K562 (cell line): ENCODE measurements around the gene LRRC8A.

Source experiments
- ARHGAP35 ChIP-seq: fragments of 450-650 bp; IDR thresholded peaks from 2 replicates; pipeline ENCODE4 v1.6.1; 2018; ENCODE audit not compliant: partially characterized antibody
- BMI1 ChIP-seq: fragments of 150-350 bp; IDR thresholded peaks from 2 replicates; pipeline ENCODE4 v1.6.1; 2014; ENCODE audit warnings: low read length
- CC2D1A ChIP-seq: fragments of 450-650 bp; IDR thresholded peaks from 2 replicates; pipeline ENCODE4 v1.6.1; 2017; ENCODE audit warnings: mild to moderate bottlenecking
- HDAC3 ChIP-seq: fragments of 450-650 bp; IDR thresholded peaks from 2 replicates; pipeline ENCODE4 v1.6.1; 2018; ENCODE audit warnings: borderline replicate concordance, mild to moderate bottlenecking, moderate library complexity; ENCODE audit not compliant: partially characterized antibody
- LCOR ChIP-seq: sonication (generic); formaldehyde crosslinking; IDR thresholded peaks from 2 replicates; pipeline ENCODE4 v1.8.0; 2022; ENCODE audit warnings: mild to moderate bottlenecking, missing genetic modification reagents
- RAD21 ChIP-seq, 2 experiments: fragments of 250-450 bp in 1 of 2; fragments of 450-650 bp in 1 of 2; sonication (Bioruptor Pico) in 1 of 2; formaldehyde crosslinking in 1 of 2; IDR thresholded peaks in 1 of 2; conservative IDR thresholded peaks in 1 of 2; 2 replicates each; pipeline versions ENCODE4 v1.4.0 to v1.8.0; 2020 to 2022; ENCODE audit warnings: mild to moderate bottlenecking in 2 of 2, moderate library complexity in 1 of 2
- SAFB2 ChIP-seq: fragments of 200-400 bp; formaldehyde crosslinking; IDR thresholded peaks from 2 replicates; pipeline ENCODE4 v1.6.1; 2018; ENCODE audit warnings: borderline replicate concordance, low read length, low read depth, moderate library complexity; ENCODE audit not compliant: severe bottlenecking
- ZNF224 ChIP-seq: sonication (generic); formaldehyde crosslinking; IDR thresholded peaks from 2 replicates; pipeline ENCODE4 v1.8.0; 2022; ENCODE audit warnings: mild to moderate bottlenecking, missing genetic modification reagents
- ZNF232 ChIP-seq: sonication (generic); formaldehyde crosslinking; IDR thresholded peaks from 2 replicates; pipeline ENCODE4 v1.8.0; 2022; ENCODE audit warnings: mild to moderate bottlenecking, missing genetic modification reagents
- TF ChIP-seq, protein P1 (sequence below): fragments of 450-650 bp; formaldehyde crosslinking; IDR thresholded peaks from 2 replicates; pipeline ENCODE4 v1.4.0; 2020; ENCODE audit warnings: mild to moderate bottlenecking
- TF ChIP-seq, protein P2 (sequence below): fragments of 250-450 bp; sonication (Bioruptor Pico); IDR thresholded peaks from 2 replicates; pipeline ENCODE4 v1.9.0; 2021; ENCODE audit warnings: mild to moderate bottlenecking
- TF ChIP-seq, protein P3 (sequence below), 3 experiments: IDR thresholded peaks in 2 of 3; conservative IDR thresholded peaks in 1 of 3; 2 replicates each; pipeline ENCODE4 v1.5.1; 2011 to 2012; ENCODE audit warnings: low read length in 3 of 3, mild to moderate bottlenecking in 3 of 3, control low read depth in 2 of 3, improper control_type of control experiment in 1 of 3, inconsistent platforms in 1 of 3, low read depth in 1 of 3, mixed read lengths in 1 of 3, moderate library complexity in 1 of 3; ENCODE audit not compliant: insufficient read depth in 2 of 3
- TF ChIP-seq, protein P4 (sequence below): sonication (generic); formaldehyde crosslinking; IDR thresholded peaks from 2 replicates; pipeline ENCODE4 v1.9.0; 2022; ENCODE audit warnings: mild to moderate bottlenecking, missing genetic modification reagents
- TF ChIP-seq, protein P5 (sequence below): sonication (generic); formaldehyde crosslinking; IDR thresholded peaks from 2 replicates; pipeline ENCODE4 v1.8.1; 2023; ENCODE audit warnings: mild to moderate bottlenecking, missing genetic modification reagents

DNA sequence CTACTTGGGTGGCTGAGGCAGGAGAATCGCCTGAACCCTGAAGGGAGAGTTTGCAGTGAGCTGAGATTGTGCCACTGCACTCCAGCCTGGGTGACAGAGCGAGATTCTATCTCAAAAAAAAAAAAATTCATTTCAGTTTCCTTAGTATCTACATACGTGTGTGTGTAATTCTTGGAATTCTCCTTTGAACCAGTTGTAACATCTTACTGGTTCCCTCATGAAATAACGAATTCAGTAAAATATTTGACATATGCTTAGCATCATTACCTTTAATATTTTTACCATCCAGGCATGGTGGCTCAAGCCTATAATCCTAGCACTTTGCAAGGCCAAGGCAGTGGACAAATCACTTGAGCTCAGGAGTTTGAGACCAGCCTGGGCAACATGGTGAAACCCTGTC, 47.6 kb downstream of the LRRC8A start:
- TF ChIP-seq BMI1 (no peak), SAFB2 (no peak), HDAC3 (no peak), CC2D1A (no peak), ARHGAP35 (no peak), RAD21 (CRISPR knock-in tag; conservative IDR thresholded peaks at IDR 0.05 in 1 of 2, IDR thresholded peaks at IDR 0.05 in 1 of 2) (no peak), LCOR (CRISPR knock-in tag) (no peak), ZNF232 (no peak), ZNF224 (no peak)
- TF ChIP-seq, protein P1, sequence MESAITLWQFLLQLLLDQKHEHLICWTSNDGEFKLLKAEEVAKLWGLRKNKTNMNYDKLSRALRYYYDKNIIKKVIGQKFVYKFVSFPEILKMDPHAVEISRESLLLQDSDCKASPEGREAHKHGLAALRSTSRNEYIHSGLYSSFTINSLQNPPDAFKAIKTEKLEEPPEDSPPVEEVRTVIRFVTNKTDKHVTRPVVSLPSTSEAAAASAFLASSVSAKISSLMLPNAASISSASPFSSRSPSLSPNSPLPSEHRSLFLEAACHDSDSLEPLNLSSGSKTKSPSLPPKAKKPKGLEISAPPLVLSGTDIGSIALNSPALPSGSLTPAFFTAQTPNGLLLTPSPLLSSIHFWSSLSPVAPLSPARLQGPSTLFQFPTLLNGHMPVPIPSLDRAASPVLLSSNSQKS (CRISPR knock-in tag) = no peak
- TF ChIP-seq, protein P2, sequence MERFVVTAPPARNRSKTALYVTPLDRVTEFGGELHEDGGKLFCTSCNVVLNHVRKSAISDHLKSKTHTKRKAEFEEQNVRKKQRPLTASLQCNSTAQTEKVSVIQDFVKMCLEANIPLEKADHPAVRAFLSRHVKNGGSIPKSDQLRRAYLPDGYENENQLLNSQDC (CRISPR knock-in tag) = no peak
- TF ChIP-seq, protein P3, sequence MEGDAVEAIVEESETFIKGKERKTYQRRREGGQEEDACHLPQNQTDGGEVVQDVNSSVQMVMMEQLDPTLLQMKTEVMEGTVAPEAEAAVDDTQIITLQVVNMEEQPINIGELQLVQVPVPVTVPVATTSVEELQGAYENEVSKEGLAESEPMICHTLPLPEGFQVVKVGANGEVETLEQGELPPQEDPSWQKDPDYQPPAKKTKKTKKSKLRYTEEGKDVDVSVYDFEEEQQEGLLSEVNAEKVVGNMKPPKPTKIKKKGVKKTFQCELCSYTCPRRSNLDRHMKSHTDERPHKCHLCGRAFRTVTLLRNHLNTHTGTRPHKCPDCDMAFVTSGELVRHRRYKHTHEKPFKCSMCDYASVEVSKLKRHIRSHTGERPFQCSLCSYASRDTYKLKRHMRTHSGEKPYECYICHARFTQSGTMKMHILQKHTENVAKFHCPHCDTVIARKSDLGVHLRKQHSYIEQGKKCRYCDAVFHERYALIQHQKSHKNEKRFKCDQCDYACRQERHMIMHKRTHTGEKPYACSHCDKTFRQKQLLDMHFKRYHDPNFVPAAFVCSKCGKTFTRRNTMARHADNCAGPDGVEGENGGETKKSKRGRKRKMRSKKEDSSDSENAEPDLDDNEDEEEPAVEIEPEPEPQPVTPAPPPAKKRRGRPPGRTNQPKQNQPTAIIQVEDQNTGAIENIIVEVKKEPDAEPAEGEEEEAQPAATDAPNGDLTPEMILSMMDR (IDR thresholded peaks at IDR 0.05 in 2 of 3, conservative IDR thresholded peaks at IDR 0.05 in 1 of 3; ENCODE audit: insufficient read depth in 2 of 3, low read depth in 1 of 3, low read length in 3 of 3) = no peak
- TF ChIP-seq, protein P4, sequence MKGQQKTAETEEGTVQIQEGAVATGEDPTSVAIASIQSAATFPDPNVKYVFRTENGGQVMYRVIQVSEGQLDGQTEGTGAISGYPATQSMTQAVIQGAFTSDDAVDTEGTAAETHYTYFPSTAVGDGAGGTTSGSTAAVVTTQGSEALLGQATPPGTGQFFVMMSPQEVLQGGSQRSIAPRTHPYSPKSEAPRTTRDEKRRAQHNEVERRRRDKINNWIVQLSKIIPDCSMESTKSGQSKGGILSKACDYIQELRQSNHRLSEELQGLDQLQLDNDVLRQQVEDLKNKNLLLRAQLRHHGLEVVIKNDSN (CRISPR knock-in tag) = no peak
- TF ChIP-seq, protein P5, sequence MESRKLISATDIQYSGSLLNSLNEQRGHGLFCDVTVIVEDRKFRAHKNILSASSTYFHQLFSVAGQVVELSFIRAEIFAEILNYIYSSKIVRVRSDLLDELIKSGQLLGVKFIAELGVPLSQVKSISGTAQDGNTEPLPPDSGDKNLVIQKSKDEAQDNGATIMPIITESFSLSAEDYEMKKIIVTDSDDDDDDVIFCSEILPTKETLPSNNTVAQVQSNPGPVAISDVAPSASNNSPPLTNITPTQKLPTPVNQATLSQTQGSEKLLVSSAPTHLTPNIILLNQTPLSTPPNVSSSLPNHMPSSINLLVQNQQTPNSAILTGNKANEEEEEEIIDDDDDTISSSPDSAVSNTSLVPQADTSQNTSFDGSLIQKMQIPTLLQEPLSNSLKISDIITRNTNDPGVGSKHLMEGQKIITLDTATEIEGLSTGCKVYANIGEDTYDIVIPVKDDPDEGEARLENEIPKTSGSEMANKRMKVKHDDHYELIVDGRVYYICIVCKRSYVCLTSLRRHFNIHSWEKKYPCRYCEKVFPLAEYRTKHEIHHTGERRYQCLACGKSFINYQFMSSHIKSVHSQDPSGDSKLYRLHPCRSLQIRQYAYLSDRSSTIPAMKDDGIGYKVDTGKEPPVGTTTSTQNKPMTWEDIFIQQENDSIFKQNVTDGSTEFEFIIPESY (CRISPR knock-in tag) = no peak
